DMS 273 (cell line): ENCODE data around the gene B3GNT3.
"Not testable (repeated sequence)": the region's sequence is repeated elsewhere in the genome, so short reads cannot be mapped to it uniquely, and the experiment has no call there.

Source experiments
- DNase-seq: peaks from one replicate; lab custom pipeline; 2025; ENCODE audit not compliant: unreplicated experiment; lab: John Stamatoyannopoulos, UW

The B3GNT3 gene

GRCh38 chr19:17796013-17796837, 1.3 kb downstream of the B3GNT3 start:
- DNase-seq: no peak

- DNase-seq: no peak
These were observed 2.0 kb downstream of the B3GNT3 start for GRCh38 chr19:17796838-17797423.

- no peak for DNase-seq
These were observed 2.7 kb downstream of the B3GNT3 start for GRCh38 chr19:17797424-17798201.

GRCh38 chr19:17798599-17798998, 3.7 kb downstream of the B3GNT3 start:
- not testable (repeated sequence) for DNase-seq

GRCh38 chr19:17802137-17802858, 7.4 kb downstream of the B3GNT3 start:
- DNase-seq: no peak

GRCh38 chr19:17803264-17803896, 8.4 kb downstream of the B3GNT3 start:
- no peak for DNase-seq

- DNase-seq: no peak
These were observed 10.5 kb downstream of the B3GNT3 start for GRCh38 chr19:17805427-17805826.

- no peak for DNase-seq
These were observed 12.0 kb downstream of the B3GNT3 start for GRCh38 chr19:17806945-17807344.

- no peak for DNase-seq
These were observed 12.9 kb downstream of the B3GNT3 start for GRCh38 chr19:17807731-17808316.

- DNase-seq: no peak
These were observed 16.2 kb downstream of the B3GNT3 start for GRCh38 chr19:17811103-17811502.

- no peak for DNase-seq
These were observed 16.7 kb downstream of the B3GNT3 start for GRCh38 chr19:17811681-17812080.

- no peak for DNase-seq
These were observed 17.2 kb downstream of the B3GNT3 start for GRCh38 chr19:17812099-17812498.

GRCh38 chr19:17817668-17818363, 22.9 kb downstream of the B3GNT3 start:
- no peak for DNase-seq

GRCh38 chr19:17821190-17821589, 26.3 kb downstream of the B3GNT3 start, which contains the start of gene INSL3:
Gene INSL3, minus strand, starts transcription at chr19:17821519. Its CDS starts 13 bp downstream, at chr19:17821506.
- no peak for DNase-seq

- no peak for DNase-seq
These were observed 29.4 kb downstream of the B3GNT3 start for GRCh38 chr19:17824339-17824738.

- no peak for DNase-seq
These were observed 31.6 kb downstream of the B3GNT3 start for GRCh38 chr19:17826508-17827056.

GRCh38 chr19:17829855-17830566, 35.1 kb downstream of the B3GNT3 start:
- DNase-seq: peak; percentile 90

- peak; percentile 93 for DNase-seq
These were observed 35.9 kb downstream of the B3GNT3 start for GRCh38 chr19:17830567-17831418.
